Naive thymus-derived CD8-positive, alpha-beta T cell (primary cell): ENCODE measurements around the gene CDH8. TPM values are rescaled to one million over a fixed set of nuclear protein-coding genes. Genes with fewer than 3 reads are reported as not detected.
"Not testable (repeated sequence)": the region's sequence is repeated elsewhere in the genome, so short reads cannot be mapped to it uniquely, and the experiment has no call there.

ENCODE experiments used
- ATAC-seq, 2 donors: fragments of 150-1000 bp; cut with Tn5 transposase in 1 of 2; sonication (Bioruptor Pico), chemical (Tn5 transposase) in 1 of 2; 1 replicate in 1 of 2; 2 replicates in 1 of 2; pipeline ENCODE4 v1.10.0; 2021; ENCODE audit warnings: mild to moderate bottlenecking in 2 of 2, moderate library complexity in 2 of 2
- POLR2A ChIA-PET: fragments of 350-600 bp; sonication (Branson Sonifier 250); formaldehyde crosslinking; loops from one replicate; lab custom pipeline; 2021; ENCODE audit warnings: antibody characterized with exemption; lab: Charles Lee
- DNase-seq, 10 donors: peaks; one replicate each; pipeline versions ENCODE4 v3.0.0 to v3.0.0-alpha.2; 2020 to 2022
- H3K27ac Mint-ChIP-seq, 10 donors: one replicate each; pipeline ENCODE4 v1.8.0; 2020 to 2022; ENCODE audit warnings: mild to moderate bottlenecking in 10 of 10, mixed read lengths in 10 of 10, moderate library complexity in 4 of 10, inconsistent platforms in 1 of 10
- H3K27me3 Mint-ChIP-seq, 5 donors: one replicate each; pipeline ENCODE4 v1.8.0; 2021 to 2022; ENCODE audit warnings: mixed read lengths in 5 of 5
- H3K36me3 Mint-ChIP-seq, 3 donors: one replicate each; pipeline ENCODE4 v1.8.0; 2020 to 2022; ENCODE audit warnings: mixed read lengths in 3 of 3, mild to moderate bottlenecking in 2 of 3, inconsistent platforms in 1 of 3
- H3K4me1 Mint-ChIP-seq, 4 donors: one replicate each; pipeline ENCODE4 v1.8.0; 2021 to 2022; ENCODE audit warnings: mixed read lengths in 4 of 4
- H3K4me3 Mint-ChIP-seq, 10 donors: one replicate each; pipeline ENCODE4 v1.8.0; 2020 to 2022; ENCODE audit warnings: mild to moderate bottlenecking in 10 of 10, mixed read lengths in 10 of 10, moderate library complexity in 6 of 10, inconsistent platforms in 1 of 10
- H3K9me3 Mint-ChIP-seq, 9 donors: one replicate each; pipeline ENCODE4 v1.8.0; 2020 to 2022; ENCODE audit warnings: mixed read lengths in 9 of 9, mild to moderate bottlenecking in 3 of 9, inconsistent platforms in 1 of 9, moderate library complexity in 1 of 9
- polyA plus RNA-seq, 3 donors: library from polyadenylated mRNA; unstranded; fragments of 300-500 nt; fragmentation: Illumina TruSeq; gene quantifications; one replicate each; pipeline ENCODE4 v1.2.3, GENCODE V29; 2021
- total RNA-seq, 8 experiments: library from RNA in 2 of 8; stranded (reverse) in 2 of 8; gene quantifications; one replicate each; pipeline ENCODE4 v1.2.3 and lab custom pipeline; 2021 to 2026

The CDH8 gene
- total and polyA plus RNA-seq, 5 experiments from 2014 or later, result 0.80 TPM; not detected in 4

GRCh38 chr16:61817583-61818278, 218.5 kb downstream of the CDH8 start:
- Mint-ChIP-seq H3K4me3 (no peak overlapping the region), H3K27me3 (no peaks in the 10 kb centered on the region), H3K27ac (no peak overlapping the region), H3K4me1 (no peaks in the 10 kb centered on the region), H3K9me3 (peaks cover 0 to 24% (median 12%) of the 10 kb centered on the region in 9 donors), H3K36me3 (no peaks in the 10 kb centered on the region)
- POLR2A ChIA-PET, result no interaction called here
- DNase-seq (no peak), ATAC-seq (no peak)

GRCh38 chr16:61814726-61815347, 221.4 kb downstream of the CDH8 start:
- POLR2A ChIA-PET, result no interaction called here
- DNase-seq, result no peak

GRCh38 chr16:61813339-61813738, 222.9 kb downstream of the CDH8 start:
- H3K27ac Mint-ChIP-seq, result no peak overlapping the region
- H3K4me3 Mint-ChIP-seq, result no peak overlapping the region
- DNase-seq (peak in 1 of 10 donors; percentile 42), ATAC-seq (no peak)
- H3K36me3 Mint-ChIP-seq, result no peaks in the 10 kb centered on the region
- POLR2A ChIA-PET, result no interaction called here
- H3K4me1 Mint-ChIP-seq, result no peaks in the 10 kb centered on the region
- H3K9me3 Mint-ChIP-seq, result peaks cover 0 to 31% (median 7%) of the 10 kb centered on the region in 9 donors
- H3K27me3 Mint-ChIP-seq, result no peaks in the 10 kb centered on the region

More at GRCh38 chr16:61814726-61815347, 221.4 kb downstream of the CDH8 start:
- H3K36me3 Mint-ChIP-seq, result no peaks in the 10 kb centered on the region
- H3K9me3 Mint-ChIP-seq, result peaks cover 0 to 31% (median 7%) of the 10 kb centered on the region in 9 donors
- no peak for ATAC-seq
- H3K27ac Mint-ChIP-seq, result no peak overlapping the region
- no peaks in the 10 kb centered on the region for H3K27me3 Mint-ChIP-seq
- no peak overlapping the region for H3K4me3 Mint-ChIP-seq
- no peaks in the 10 kb centered on the region for H3K4me1 Mint-ChIP-seq

- H3K36me3 Mint-ChIP-seq, result no peaks in the 10 kb centered on the region
- POLR2A ChIA-PET, result no interaction called here
- no peak for DNase-seq
- peaks cover 0 to 24% (median 7%) of the 10 kb centered on the region in 9 donors for H3K9me3 Mint-ChIP-seq
- no peak for ATAC-seq
- no peaks in the 10 kb centered on the region for H3K27me3 Mint-ChIP-seq
- no peak overlapping the region for H3K4me3 Mint-ChIP-seq
- no peak overlapping the region for H3K27ac Mint-ChIP-seq
- no peaks in the 10 kb centered on the region for H3K4me1 Mint-ChIP-seq
Observed at GRCh38 chr16:61812251-61812650, 224.0 kb downstream of the CDH8 start.

- H3K4me1 Mint-ChIP-seq, result no peaks in the 10 kb centered on the region
- H3K27me3 Mint-ChIP-seq, result no peaks in the 10 kb centered on the region
- H3K36me3 Mint-ChIP-seq, result no peaks in the 10 kb centered on the region
- ATAC-seq, result no peak
- H3K27ac Mint-ChIP-seq, result no peak overlapping the region
- DNase-seq, result no peak
- POLR2A ChIA-PET, result no interaction called here
- H3K9me3 Mint-ChIP-seq, result peaks cover 0 to 17% (median 6%) of the 10 kb centered on the region in 9 donors
- H3K4me3 Mint-ChIP-seq, result no peak overlapping the region
Observed at GRCh38 chr16:61807551-61807950, 228.7 kb downstream of the CDH8 start.

- H3K36me3 Mint-ChIP-seq, H3K4me1 Mint-ChIP-seq, POLR2A ChIA-PET, ATAC-seq, H3K27me3 Mint-ChIP-seq, H3K4me3 Mint-ChIP-seq, H3K27ac Mint-ChIP-seq, DNase-seq: not testable (repeated sequence)
- H3K9me3 Mint-ChIP-seq, result peaks cover 0 to 33% (median 9%) of the 10 kb centered on the region in 9 donors
Observed at GRCh38 chr16:61801217-61801616, 235.0 kb downstream of the CDH8 start.

- Mint-ChIP-seq H3K27ac (no peak overlapping the region), H3K36me3 (peaks cover 0 to 5% (median 0%) of the 10 kb centered on the region in 3 donors), H3K27me3 (no peaks in the 10 kb centered on the region), H3K4me3 (no peak overlapping the region), H3K9me3 (peaks cover 3 to 45% (median 14%) of the 10 kb centered on the region in 9 donors), H3K4me1 (no peaks in the 10 kb centered on the region)
- POLR2A ChIA-PET, result no interaction called here
- ATAC-seq (no peak), DNase-seq (no peak)
Observed at GRCh38 chr16:61798741-61799140, 237.5 kb downstream of the CDH8 start.

- no peak overlapping the region for H3K4me3 Mint-ChIP-seq
- peaks cover 3 to 47% (median 13%) of the 10 kb centered on the region in 9 donors for H3K9me3 Mint-ChIP-seq
- POLR2A ChIA-PET, result no interaction called here
- ATAC-seq, result no peak
- H3K4me1 Mint-ChIP-seq, result no peaks in the 10 kb centered on the region
- H3K27me3 Mint-ChIP-seq, result no peaks in the 10 kb centered on the region
- no peak overlapping the region for H3K27ac Mint-ChIP-seq
- peaks cover 0 to 5% (median 0%) of the 10 kb centered on the region in 3 donors for H3K36me3 Mint-ChIP-seq
- no peak for DNase-seq
Observed at GRCh38 chr16:61797961-61798507, 238.2 kb downstream of the CDH8 start.

- Mint-ChIP-seq H3K4me3 (no peak overlapping the region), H3K9me3 (peaks cover 3 to 54% (median 15%) of the 10 kb centered on the region in 9 donors), H3K27ac (no peak overlapping the region), H3K27me3 (no peaks in the 10 kb centered on the region), H3K4me1 (no peaks in the 10 kb centered on the region), H3K36me3 (peaks cover 0 to 5% (median 0%) of the 10 kb centered on the region in 3 donors)
- DNase-seq, result no peak
- POLR2A ChIA-PET, result no interaction called here
- ATAC-seq, result no peak
Observed at GRCh38 chr16:61797296-61797795, 238.9 kb downstream of the CDH8 start.

GRCh38 chr16:61792194-61792909, 243.9 kb downstream of the CDH8 start:
- H3K4me1 Mint-ChIP-seq, result no peaks in the 10 kb centered on the region
- DNase-seq (no peak), ATAC-seq (no peak)
- POLR2A ChIA-PET, result no interaction called here
- H3K27ac Mint-ChIP-seq, result no peak overlapping the region
- peaks cover 0 to 5% (median 0%) of the 10 kb centered on the region in 3 donors for H3K36me3 Mint-ChIP-seq
- H3K9me3 Mint-ChIP-seq, result peaks cover 5 to 47% (median 18%) of the 10 kb centered on the region in 9 donors
- H3K27me3 Mint-ChIP-seq, result no peaks in the 10 kb centered on the region
- no peak overlapping the region for H3K4me3 Mint-ChIP-seq

- H3K9me3 Mint-ChIP-seq, result peaks cover 5 to 47% (median 18%) of the 10 kb centered on the region in 9 donors
- no peak overlapping the region for H3K27ac Mint-ChIP-seq
- peaks cover 0 to 5% (median 0%) of the 10 kb centered on the region in 3 donors for H3K36me3 Mint-ChIP-seq
- H3K4me1 Mint-ChIP-seq, result no peaks in the 10 kb centered on the region
- POLR2A ChIA-PET, result no interaction called here
- no peak for ATAC-seq
- no peak for DNase-seq
- no peaks in the 10 kb centered on the region for H3K27me3 Mint-ChIP-seq
- no peak overlapping the region for H3K4me3 Mint-ChIP-seq
Observed at GRCh38 chr16:61791464-61791863, 244.8 kb downstream of the CDH8 start.

- H3K4me1 Mint-ChIP-seq, H3K27ac Mint-ChIP-seq, POLR2A ChIA-PET, H3K36me3 Mint-ChIP-seq, H3K27me3 Mint-ChIP-seq, H3K4me3 Mint-ChIP-seq, ATAC-seq, DNase-seq: not testable (repeated sequence)
- peaks cover 0 to 21% (median 9%) of the 10 kb centered on the region in 9 donors for H3K9me3 Mint-ChIP-seq
Observed at GRCh38 chr16:61781855-61782254, 254.4 kb downstream of the CDH8 start.
